ENCODE measurements around the gene WWOX.
"Not testable (repeated sequence)": the region's sequence is repeated elsewhere in the genome, so short reads cannot be mapped to it uniquely, and the experiment has no call there.

The WWOX gene

GRCh38 chr16:78505544-78506366 lies 406.3 kb downstream of the WWOX start:
- peak; percentile 76 for DNase-seq

GRCh38 chr16:78506367-78507193 lies 407.1 kb downstream of the WWOX start:
- DNase-seq = no peak

- no peak for DNase-seq
Observed at GRCh38 chr16:78507576-78507975, 408.1 kb downstream of the WWOX start.

GRCh38 chr16:78509965-78510364 lies 410.5 kb downstream of the WWOX start:
- no peak for DNase-seq

- DNase-seq = no peak
Observed at GRCh38 chr16:78510496-78510895, 411.0 kb downstream of the WWOX start.

- no peak for DNase-seq
Observed at GRCh38 chr16:78513838-78514237, 414.4 kb downstream of the WWOX start.

GRCh38 chr16:78514888-78515287 lies 415.4 kb downstream of the WWOX start:
- DNase-seq = not testable (repeated sequence)

GRCh38 chr16:78515421-78515820 lies 416.0 kb downstream of the WWOX start:
- DNase-seq = no peak

GRCh38 chr16:78516006-78516736 lies 416.7 kb downstream of the WWOX start:
- DNase-seq = no peak

- DNase-seq = no peak
Observed at GRCh38 chr16:78519896-78520295, 420.4 kb downstream of the WWOX start.

- DNase-seq = no peak
Observed at GRCh38 chr16:78520470-78520869, 421.0 kb downstream of the WWOX start.

- no peak for DNase-seq
Observed at GRCh38 chr16:78522327-78522726, 422.9 kb downstream of the WWOX start.

- DNase-seq = peak; percentile 67
Observed at GRCh38 chr16:78523212-78523985, 423.9 kb downstream of the WWOX start.

- DNase-seq = no peak
Observed at GRCh38 chr16:78524066-78524595, 424.7 kb downstream of the WWOX start.

- DNase-seq = no peak
Observed at GRCh38 chr16:78528265-78528664, 428.8 kb downstream of the WWOX start.

- no peak for DNase-seq
Observed at GRCh38 chr16:78529881-78530280, 430.4 kb downstream of the WWOX start.

- no peak for DNase-seq
Observed at GRCh38 chr16:78530283-78530682, 430.8 kb downstream of the WWOX start.

GRCh38 chr16:78535098-78535497 lies 435.6 kb downstream of the WWOX start:
- no peak for DNase-seq

- no peak for DNase-seq
Observed at GRCh38 chr16:78537511-78537910, 438.1 kb downstream of the WWOX start.

- DNase-seq = no peak
Observed at GRCh38 chr16:78538292-78538691, 438.8 kb downstream of the WWOX start.

- no peak for DNase-seq
Observed at GRCh38 chr16:78538919-78539318, 439.5 kb downstream of the WWOX start.

GRCh38 chr16:78542419-78542818 lies 443.0 kb downstream of the WWOX start:
- no peak for DNase-seq
